HCT116 (cell line): Measurements from ENCODE around the gene MMEL1. TPM values are rescaled to one million over a fixed set of nuclear protein-coding genes. Genes with fewer than 3 reads are reported as not detected.

Experiments used
- ATAC-seq: fragments of 200-7000 bp; cut with Tn5 transposase; 2 replicates; pipeline ENCODE4 v1.9.1; 2020; ENCODE audit warnings: mild to moderate bottlenecking, moderate library complexity
- BruUV-seq: library from RNA; stranded (reverse); fragments of 400-500 nt; replicated peaks from 2 replicates; lab custom pipeline; 2021; lab: Mats Ljungman, UMichigan
- CTCF ChIA-PET: fragments of 300-600 bp; sonication (Branson Sonifier 250); formaldehyde crosslinking; loops from one replicate; lab custom pipeline; 2021; ENCODE audit warnings: antibody characterized with exemption; lab: Charles Lee
- POLR2A ChIA-PET: fragments of 300-600, 350-600 bp; sonication (Branson Sonifier 250); formaldehyde crosslinking; loops from one replicate; lab custom pipeline; 2021; ENCODE audit warnings: antibody characterized with exemption; lab: Charles Lee
- RAD21 ChIA-PET, 2 experiments: fragments of 300-600 bp; sonication (Branson Sonifier 250); formaldehyde crosslinking; loops; one replicate each; lab custom pipeline; 2023; ENCODE audit warnings: low total read pairs in 2 of 2; ENCODE audit not compliant: uncharacterized antibody in 2 of 2, unreplicated experiment in 2 of 2, low non-redundant PET in 1 of 2; lab: Charles Lee
- DNase-seq: peaks from one replicate; pipeline ENCODE4 v3.0.0-alpha.2; 2010; ENCODE audit warnings: low read depth, low spot score
- H2AFZ ChIP-seq: fragments of 200-600 bp; shearing (Covaris generic), sonication (generic); 2 replicates; pipeline ENCODE4 v1.6.1; 2017; ENCODE audit warnings: low read depth, mixed run types, mixed read lengths, antibody characterized with exemption, low read length; ENCODE audit not compliant: poor library complexity, severe bottlenecking
- H3K27ac ChIP-seq: 2 replicates; pipeline ENCODE4 v1.5.1; 2012; ENCODE audit warnings: low read depth, low read length
- H3K27me3 ChIP-seq: fragments of 200-600 bp; sonication (generic); 2 replicates; pipeline ENCODE4 v1.6.1; 2016; ENCODE audit warnings: mixed run types, low read length, mixed read lengths; ENCODE audit not compliant: insufficient read depth
- H3K36me3 ChIP-seq, 2 experiments: fragments of 200-500 bp in 1 of 2; fragments of 200-600 bp in 1 of 2; sonication (Bioruptor generic) in 1 of 2; sonication (generic) in 1 of 2; 2 replicates each; pipeline versions ENCODE4 v1.5.1 to v1.6.1; 2014 to 2016; ENCODE audit warnings: low read length in 2 of 2, inconsistent platforms in 1 of 2, mixed read lengths in 1 of 2, mixed run types in 1 of 2; ENCODE audit not compliant: insufficient read depth in 2 of 2, control insufficient read depth in 1 of 2
- H3K4me1 ChIP-seq, 2 experiments: fragments of 200-600 bp in 1 of 2; sonication (generic) in 1 of 2; 2 replicates each; pipeline versions ENCODE4 v1.5.1 to v1.6.1; 2012 to 2017; ENCODE audit warnings: low read length in 2 of 2, inconsistent platforms in 1 of 2, mild to moderate bottlenecking in 1 of 2, mixed read lengths in 1 of 2, mixed run types in 1 of 2, moderate library complexity in 1 of 2; ENCODE audit not compliant: insufficient read depth in 2 of 2, control insufficient read depth in 1 of 2
- H3K4me2 ChIP-seq: fragments of 200-600 bp; sonication (generic); 2 replicates; pipeline ENCODE4 v1.6.1; 2017; ENCODE audit warnings: mixed run types, low read length, mixed read lengths
- H3K4me3 ChIP-seq, 2 experiments: fragments of 200-600 bp in 1 of 2; sonication (generic) in 1 of 2; replicated peaks in 1 of 2; 2 replicates each; pipeline ENCODE4 v1.5.1; 2011 to 2016; ENCODE audit warnings: low read length in 2 of 2, control low read depth in 1 of 2, low read depth in 1 of 2, mild to moderate bottlenecking in 1 of 2, mixed read lengths in 1 of 2, mixed run types in 1 of 2
- H3K79me2 ChIP-seq: fragments of 200-600 bp; sonication (generic); 2 replicates; pipeline ENCODE4 v1.6.1; 2017; ENCODE audit warnings: mild to moderate bottlenecking, mixed run types, low read length, moderate library complexity, mixed read lengths; ENCODE audit not compliant: insufficient read depth
- H3K9ac ChIP-seq: fragments of 200-600 bp; sonication (generic); 2 replicates; pipeline ENCODE4 v1.6.1; 2016; ENCODE audit warnings: low read length, mixed read lengths
- H3K9me2 ChIP-seq: fragments of 200-600 bp; sonication (generic), shearing (Covaris generic); 2 replicates; pipeline ENCODE4 v1.6.1; 2017; ENCODE audit warnings: mixed run types, mild to moderate bottlenecking, moderate library complexity; ENCODE audit not compliant: insufficient read depth
- H3K9me3 ChIP-seq, 2 experiments: fragments of 200-500 bp in 1 of 2; fragments of 200-600 bp in 1 of 2; sonication (Bioruptor generic) in 1 of 2; sonication (generic) in 1 of 2; 2 replicates each; pipeline ENCODE4 v1.6.1; 2014 to 2017; ENCODE audit warnings: low read length in 2 of 2, mixed read lengths in 2 of 2, inconsistent platforms in 1 of 2, low read depth in 1 of 2, mild to moderate bottlenecking in 1 of 2, mixed run types in 1 of 2, moderate library complexity in 1 of 2; ENCODE audit not compliant: control insufficient read depth in 1 of 2, insufficient read depth in 1 of 2
- H4K20me1 ChIP-seq: fragments of 200-600 bp; sonication (generic), shearing (Covaris generic); 2 replicates; pipeline ENCODE4 v1.6.1; 2017; ENCODE audit warnings: mixed run types, mild to moderate bottlenecking, moderate library complexity; ENCODE audit not compliant: insufficient read depth
- CTCF ChIP-seq, 3 experiments: fragments of 200-600 bp in 1 of 3; sonication (generic) in 1 of 3; IDR thresholded peaks in 2 of 3; conservative IDR thresholded peaks in 1 of 3; 2 replicates each; pipeline ENCODE4 v1.5.1; 2012 to 2017; ENCODE audit warnings: low read depth in 2 of 3, low read length in 2 of 3, antibody characterized with exemption in 1 of 3, borderline replicate concordance in 1 of 3, control low read depth in 1 of 3, mild to moderate bottlenecking in 1 of 3, mixed read lengths in 1 of 3, mixed run types in 1 of 3, moderate library complexity in 1 of 3; ENCODE audit not compliant: insufficient read depth in 1 of 3
- FOSL1 ChIP-seq: IDR thresholded peaks from 2 replicates; pipeline ENCODE4 v1.6.1; 2012; ENCODE audit warnings: low read depth
- REST ChIP-seq: IDR thresholded peaks from 2 replicates; pipeline ENCODE4 v1.6.1; 2012; ENCODE audit warnings: low read depth
- SIN3A ChIP-seq: IDR thresholded peaks from 2 replicates; pipeline ENCODE4 v1.6.1; 2012; ENCODE audit warnings: low read depth
- ZFX ChIP-seq: fragments of 450-650 bp; IDR thresholded peaks from 2 replicates; pipeline ENCODE4 v1.6.1; 2017
- intact Hi-C: fragments of 100-400 bp; cut with micrococcal nuclease; formaldehyde crosslinking; loops from 2 replicates; pipeline ENCODE4 v1.10.0; 2022
- total RNA-seq: library from RNA; stranded (reverse); gene quantifications from one replicate; pipeline ENCODE4 v1.2.1, GENCODE V29; 2021; ENCODE audit not compliant: unreplicated experiment

The MMEL1 gene
- total RNA-seq, 1 experiment from 2014 or later, result 2.7 TPM

- intact Hi-C loops, result no loop called here
- H3K9ac ChIP-seq, result no peak overlapping the region
- H3K9me2 ChIP-seq, result no peaks in the 10 kb centered on the region
- peaks cover 6 to 7% of the 10 kb centered on the region in 2 experiments; a peak in 1 of 4 replicates for H3K9me3 ChIP-seq
- H4K20me1 ChIP-seq, result no peaks in the 10 kb centered on the region
- ChIA-PET RAD21 (no interaction called here), POLR2A (no interaction called here), CTCF (no interaction called here)
- H3K27me3 ChIP-seq, result peaks cover 10% of the 10 kb centered on the region; the same call in 1 of the 2 replicates
- no peak for DNase-seq
- no peak for ATAC-seq
- no peaks in the 10 kb centered on the region for H3K36me3 ChIP-seq
- BruUV-seq, result no TSS peak
- no peak overlapping the region for H2AFZ ChIP-seq
- TF ChIP-seq ZFX, result no peak
- no peak for TF ChIP-seq REST
- 0 out of 6 replicates have a peak, but pooled peaks of 1 of the 3 experiments have one; percentile 7 for TF ChIP-seq CTCF (IDR thresholded peaks at IDR 0.05 in 2 of 3, conservative IDR thresholded peaks at IDR 0.05 in 1 of 3; ENCODE audit: borderline replicate concordance in 1 of 3, insufficient read depth in 1 of 3, low read depth in 2 of 3, low read length in 2 of 3)
- TF ChIP-seq SIN3A, result no peak
- TF ChIP-seq FOSL1, result no peak
- no peak overlapping the region for H3K4me3 ChIP-seq
- no peak overlapping the region for H3K27ac ChIP-seq
- peaks cover 13% of the 10 kb centered on the region; the same call in 1 of the 2 replicates for H3K79me2 ChIP-seq
- no peak overlapping the region for H3K4me2 ChIP-seq
- peaks cover 6 to 27% of the 10 kb centered on the region in 2 experiments; a peak in 3 of 4 replicates for H3K4me1 ChIP-seq
Observed at GRCh38 chr1:2645143-2645542, 12.3 kb upstream of the MMEL1 start.
